ENCODE measurements around the gene SERINC4.
"Not testable (repeated sequence)": the region's sequence is repeated elsewhere in the genome, so short reads cannot be mapped to it uniquely, and the experiment has no call there.

SERINC4 gene

GRCh38 chr15:43799945-43800285, at the start of gene SERINC4:
Gene SERINC4 (minus strand): TSS chr15:43800220. CDS start chr15:43799986, 234 bp downstream.
- DNase-seq = no peak

GRCh38 chr15:43845421-43845820, 45.4 kb upstream of the SERINC4 start:
- no peak for DNase-seq

- DNase-seq = not testable (repeated sequence)
Measured at GRCh38 chr15:43832485-43832884, 32.5 kb upstream of the SERINC4 start.

DNA sequence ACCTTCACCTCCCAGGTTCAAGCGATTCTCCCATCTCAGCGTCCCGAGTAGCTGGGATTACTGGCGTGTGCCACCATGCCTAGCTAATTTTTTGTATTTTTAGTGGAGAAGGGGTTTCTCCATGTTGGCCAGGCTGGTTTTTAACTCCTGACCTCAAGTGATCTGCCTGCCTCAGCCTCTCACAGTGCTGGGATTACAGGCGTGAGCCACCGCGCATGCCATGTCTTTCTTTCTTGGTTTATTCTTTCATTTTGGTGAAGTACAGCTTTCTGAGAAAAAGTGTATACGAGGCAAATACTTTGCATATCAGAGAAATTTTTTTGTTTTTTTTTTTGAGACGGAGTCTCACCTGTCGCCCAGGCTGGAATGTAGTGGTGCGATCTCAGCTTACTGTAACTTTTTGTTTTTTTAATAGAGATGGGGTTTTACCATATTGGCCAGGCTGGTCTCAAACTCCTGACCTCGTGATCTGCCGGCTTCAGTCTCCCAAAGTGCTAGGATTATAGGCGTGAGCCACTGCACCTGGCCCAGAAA, 31.6 kb upstream of the SERINC4 start:
- DNase-seq = not testable (repeated sequence)

- not testable (repeated sequence) for DNase-seq
Measured at GRCh38 chr15:43830691-43831275, 30.8 kb upstream of the SERINC4 start.

DNA sequence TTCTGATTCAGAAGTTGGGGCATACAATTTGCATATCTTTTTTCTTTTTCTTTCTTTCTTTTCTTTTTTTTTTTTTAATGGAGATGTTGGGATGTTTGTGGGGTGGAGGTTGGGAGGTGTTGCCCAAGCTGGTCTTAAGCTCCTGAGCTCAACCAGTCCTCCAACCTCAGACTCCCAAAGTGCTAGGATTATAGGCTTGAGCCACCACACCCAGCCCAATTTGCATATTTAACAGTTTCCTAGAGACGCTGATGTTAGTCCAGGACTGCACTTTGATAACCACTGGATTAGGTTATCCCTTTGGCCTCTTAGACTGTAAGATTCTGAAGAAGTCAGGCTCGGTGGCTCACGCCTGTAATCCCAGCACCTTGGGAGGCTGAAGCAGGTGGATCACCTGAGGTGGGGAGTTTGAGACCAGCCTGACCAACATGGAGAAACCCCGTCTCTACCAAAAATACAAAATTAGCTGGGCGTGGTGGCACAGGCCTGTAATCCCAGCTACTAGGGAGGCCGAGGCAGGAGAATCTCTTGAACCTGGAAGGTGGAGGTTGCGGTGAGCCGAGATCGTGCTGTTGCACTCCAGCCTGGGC, 30.0 kb upstream of the SERINC4 start:
- DNase-seq = not testable (repeated sequence)

DNA sequence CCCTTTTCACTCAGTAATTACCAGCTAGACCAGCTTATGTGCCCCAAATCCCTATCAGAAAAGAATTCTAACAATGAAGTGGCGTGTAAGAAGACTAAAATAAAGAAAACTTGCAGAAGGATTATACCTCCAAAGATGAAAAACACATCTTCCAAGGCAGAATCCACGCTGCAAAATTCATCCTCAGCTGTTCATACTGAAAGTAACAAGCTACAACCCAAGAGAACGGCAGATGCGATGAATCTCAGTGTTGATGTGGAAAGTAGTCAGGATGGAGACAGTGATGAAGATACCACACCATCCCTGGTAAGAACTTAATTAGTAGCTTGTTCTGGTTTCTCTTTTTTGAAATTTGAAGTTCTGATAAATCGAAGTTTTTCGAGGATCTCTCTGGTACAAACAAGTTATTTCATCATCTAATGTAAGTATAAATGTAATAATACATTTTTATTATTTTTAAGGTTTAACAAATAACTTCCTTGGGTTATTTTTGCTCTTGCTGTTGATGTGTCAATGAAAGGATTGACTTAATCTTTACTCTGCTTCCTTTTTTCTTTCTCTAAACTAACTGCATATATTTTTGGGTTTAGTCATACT, 28.1 kb upstream of the SERINC4 start:
- DNase-seq = no peak

- peak; percentile 76 for DNase-seq
Measured at GRCh38 chr15:43826508-43827341, 26.7 kb upstream of the SERINC4 start, which contains the start of gene WDR76. Gene WDR76 (plus strand): TSS chr15:43827002. CDS start chr15:43827033, 31 bp downstream.

GRCh38 chr15:43826029-43826507, 26.0 kb upstream of the SERINC4 start:
- DNase-seq = no peak

GRCh38 chr15:43825305-43825704, 25.3 kb upstream of the SERINC4 start:
- DNase-seq = not testable (repeated sequence)

GRCh38 chr15:43824302-43825246, 24.6 kb upstream of the SERINC4 start, which contains the start of gene MFAP1:
Gene MFAP1 (minus strand): TSS chr15:43824690. CDS start chr15:43824569, 121 bp downstream.
- DNase-seq = peak; percentile 92

DNA sequence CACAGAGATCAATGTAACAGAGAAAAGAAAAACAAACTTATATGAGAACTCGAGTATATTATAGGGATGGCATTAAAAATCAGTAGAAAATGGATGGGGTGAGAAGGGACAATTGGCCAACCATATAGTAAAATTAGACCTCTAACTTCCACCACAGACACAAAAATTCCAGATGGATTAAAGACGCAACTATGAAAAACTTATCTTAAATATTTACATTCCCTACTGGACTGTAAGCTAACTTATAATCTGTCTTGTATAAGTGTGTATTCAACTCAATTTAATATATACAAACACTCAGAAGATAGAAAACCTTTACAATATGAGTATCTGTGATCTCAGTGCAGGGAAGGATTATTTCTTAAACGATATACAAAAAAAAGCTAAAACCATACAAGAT, 21.5 kb upstream of the SERINC4 start:
- DNase-seq = no peak

DNA sequence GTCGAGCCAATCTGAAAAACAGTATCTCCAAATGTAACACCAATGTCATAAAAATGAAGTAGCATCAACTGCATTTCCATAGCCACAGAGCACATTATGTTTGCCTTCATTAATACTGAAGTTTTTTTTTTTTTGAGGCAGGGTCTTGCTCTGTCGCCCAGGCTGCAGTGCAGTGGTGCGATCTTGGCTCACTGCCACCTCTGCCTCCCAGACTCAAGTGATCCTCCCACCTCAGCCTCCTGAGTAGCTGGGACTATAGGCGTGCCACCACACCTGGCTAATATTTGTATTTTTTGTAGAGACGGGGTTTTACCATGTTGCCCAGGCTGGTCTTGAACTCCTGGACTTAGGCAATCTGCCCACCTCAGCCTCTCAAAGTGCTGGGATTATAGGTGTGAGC, 15.0 kb upstream of the SERINC4 start:
- not testable (repeated sequence) for DNase-seq

DNA sequence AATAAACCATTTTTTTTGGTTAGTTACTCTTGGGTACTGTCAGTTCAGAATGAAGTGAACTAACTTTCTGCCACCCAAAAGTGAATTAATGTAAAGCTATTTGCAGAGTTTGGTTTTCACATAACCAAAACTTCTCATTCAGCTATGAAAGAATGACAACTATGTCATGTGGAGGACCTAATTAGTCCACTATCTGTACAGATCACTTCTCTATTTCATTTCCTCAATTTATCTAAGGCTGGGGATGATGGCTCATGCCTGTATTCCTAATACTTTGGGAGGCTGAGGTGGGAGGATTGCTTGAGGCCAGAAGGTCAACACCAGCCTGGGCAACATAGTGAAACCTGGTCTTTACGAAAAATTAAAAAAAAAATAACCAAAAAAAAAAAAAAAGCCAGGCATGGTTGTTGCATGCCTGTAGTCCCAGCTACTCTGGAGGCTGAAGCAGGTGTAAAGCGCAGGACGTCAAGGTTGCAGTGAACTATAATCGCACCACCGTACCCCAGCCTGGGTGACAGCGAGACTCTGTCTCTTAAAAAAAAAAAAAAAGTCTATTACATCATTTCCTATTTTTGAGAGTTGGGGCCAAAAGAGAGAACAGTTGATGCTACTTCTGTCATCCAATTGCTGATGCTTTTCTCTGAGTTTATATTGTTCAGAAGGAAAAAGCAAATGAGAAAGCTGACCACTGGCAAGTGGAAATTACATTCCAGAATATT, 9.1 kb upstream of the SERINC4 start:
- DNase-seq = no peak

- DNase-seq = no peak
Measured at GRCh38 chr15:43808435-43808950, 8.5 kb upstream of the SERINC4 start.

DNA sequence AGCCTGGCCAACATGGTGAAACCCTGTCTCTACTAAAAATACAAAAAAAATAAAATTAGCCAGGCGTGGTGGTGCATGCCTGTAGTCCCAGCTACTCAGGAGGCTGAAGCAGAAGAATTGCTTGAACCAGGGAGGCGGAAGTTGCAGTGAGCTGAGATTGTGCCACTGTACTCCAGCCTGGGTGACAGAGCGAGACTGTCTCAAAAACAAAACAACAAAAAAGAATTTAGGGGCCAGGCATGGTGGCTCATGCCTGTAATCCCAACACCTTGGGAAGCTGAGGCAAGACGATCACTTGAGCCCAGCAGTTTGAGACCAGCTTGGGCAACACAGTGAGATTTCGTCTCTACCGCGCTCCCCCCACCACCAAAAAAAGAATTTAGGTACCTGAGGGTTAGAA, 2.7 kb upstream of the SERINC4 start:
- not testable (repeated sequence) for DNase-seq

DNA sequence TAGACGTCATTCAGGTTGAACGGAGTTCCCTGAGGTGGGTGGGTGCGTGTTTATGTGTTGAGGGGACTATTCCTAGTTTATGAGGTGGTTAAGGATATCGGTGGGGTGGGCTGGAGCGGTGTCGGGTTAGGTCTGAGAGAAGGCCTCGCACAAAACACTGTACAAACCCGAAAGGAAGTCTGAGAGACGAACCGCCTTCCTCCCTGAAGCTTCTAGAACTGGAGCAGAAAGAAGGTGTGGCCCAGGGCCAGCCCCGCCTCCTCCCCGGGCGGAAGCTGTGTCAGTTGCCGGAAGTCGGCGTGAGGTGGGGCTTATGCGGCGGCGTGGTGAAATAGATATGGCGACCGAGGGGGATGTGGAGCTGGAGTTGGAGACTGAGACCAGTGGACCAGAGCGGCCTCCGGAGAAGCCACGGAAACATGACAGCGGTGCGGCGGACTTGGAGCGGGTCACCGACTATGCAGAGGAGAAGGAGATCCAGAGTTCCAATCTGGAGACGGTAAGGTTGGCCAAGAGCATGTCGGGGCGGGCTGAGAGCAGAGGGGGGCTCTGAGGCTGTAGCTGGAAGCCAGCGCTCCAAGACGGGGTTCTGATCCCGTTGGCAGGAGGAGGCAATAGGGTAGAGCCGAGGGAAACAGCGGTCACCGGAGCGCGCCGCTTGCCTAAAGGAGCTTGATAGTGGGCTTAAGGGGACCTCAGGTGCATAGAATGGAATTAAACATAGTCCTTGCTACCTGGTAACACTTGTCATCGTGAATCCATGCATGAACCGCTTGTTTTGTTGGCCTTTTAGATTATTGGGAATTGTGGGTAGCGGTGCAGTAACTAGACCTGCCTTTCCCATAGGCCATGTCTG, 494 bp upstream of the SERINC4 start, which contains the start of gene HYPK:
HYPK (plus strand) TSS at position 314 of the 856 bp plus-strand sequence; CDS start at position 338, 24 bp downstream.
- DNase-seq = peak; percentile 50

- no peak for DNase-seq
Measured at GRCh38 chr15:43799209-43799944, 643 bp downstream of the SERINC4 start.

DNA sequence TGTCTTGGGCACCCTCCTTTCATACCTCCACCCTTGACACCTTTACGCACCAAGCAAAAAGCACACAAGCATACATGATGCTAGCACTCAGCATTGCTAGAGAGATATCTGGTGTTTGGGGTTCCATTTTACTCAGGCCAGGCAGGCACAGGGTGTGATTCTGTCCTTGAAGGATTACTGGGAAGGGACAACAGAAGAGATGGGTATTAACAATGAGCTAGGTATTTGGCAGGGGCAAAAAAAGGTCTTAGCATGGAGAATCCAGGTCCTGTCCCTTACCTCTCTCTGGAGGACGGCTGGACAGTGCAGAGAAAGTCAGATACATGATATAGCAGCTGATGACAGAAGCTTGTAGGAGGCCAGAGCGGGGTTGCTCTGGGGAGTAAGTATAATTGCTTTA, 3.5 kb downstream of the SERINC4 start:
- no peak for DNase-seq
